WTC11 (cell line): ENCODE results near the gene BEX2. TPM values are rescaled to one million over a fixed set of nuclear protein-coding genes. Genes with fewer than 3 reads are reported as not detected.

Experiments
- ATAC-seq: fragments of 200-7000 bp; cut with Tn5 transposase; 2 replicates; pipeline ENCODE4 v1.10.0; 2021; ENCODE audit warnings: mild to moderate bottlenecking, moderate library complexity
- CTCF ChIA-PET: fragments of 300-600 bp; sonication (Branson Sonifier 250); formaldehyde crosslinking; loops from one replicate; lab custom pipeline; 2021; ENCODE audit warnings: antibody characterized with exemption; lab: Charles Lee
- POLR2A ChIA-PET: fragments of 350-600 bp; sonication (Branson Sonifier 250); formaldehyde crosslinking; loops from one replicate; lab custom pipeline; 2021; ENCODE audit warnings: antibody characterized with exemption; lab: Charles Lee
- DNase-seq: peaks from one replicate; pipeline ENCODE4 v3.0.0; 2021; ENCODE audit warnings: low spot score
- H3K27ac Mint-ChIP-seq: 2 replicates; pipeline ENCODE4 v1.8.0; 2021; ENCODE audit warnings: mixed read lengths
- H3K27me3 Mint-ChIP-seq: 2 replicates; pipeline ENCODE4 v1.8.0; 2021; ENCODE audit warnings: low read depth, mild to moderate bottlenecking, moderate library complexity, mixed read lengths
- H3K36me3 Mint-ChIP-seq: 2 replicates; pipeline ENCODE4 v1.8.0; 2021; ENCODE audit warnings: mixed read lengths
- H3K4me1 Mint-ChIP-seq: 2 replicates; pipeline ENCODE4 v1.8.0; 2022; ENCODE audit warnings: mixed read lengths
- H3K4me3 Mint-ChIP-seq: 2 replicates; pipeline ENCODE4 v1.8.0; 2021; ENCODE audit warnings: mild to moderate bottlenecking, moderate library complexity, mixed read lengths
- H3K9me3 Mint-ChIP-seq: 2 replicates; pipeline ENCODE4 v1.8.0; 2021; ENCODE audit warnings: mixed read lengths
- ELF4 ChIP-seq: sonication (generic); formaldehyde crosslinking; IDR thresholded peaks from 2 replicates; pipeline ENCODE4 v1.8.1; 2022; ENCODE audit warnings: low read depth, mild to moderate bottlenecking, moderate library complexity, missing genetic modification reagents
- ETV6 ChIP-seq: sonication (generic); formaldehyde crosslinking; IDR thresholded peaks from 2 replicates; pipeline ENCODE4 v1.8.1; 2022; ENCODE audit warnings: mild to moderate bottlenecking, missing genetic modification reagents
- FOXJ3 ChIP-seq: sonication (generic); formaldehyde crosslinking; IDR thresholded peaks from 2 replicates; pipeline ENCODE4 v1.9.0; 2021; ENCODE audit warnings: missing genetic modification reagents, mild to moderate bottlenecking, borderline replicate concordance
- IRF2 ChIP-seq: sonication (generic); formaldehyde crosslinking; IDR thresholded peaks from 2 replicates; pipeline ENCODE4 v1.8.0; 2022; ENCODE audit warnings: low read depth, missing genetic modification reagents, borderline replicate concordance
- NFATC4 ChIP-seq: fragments of 250-450 bp; sonication (Bioruptor Pico); IDR thresholded peaks from 2 replicates; pipeline ENCODE4 v1.9.0; 2021; ENCODE audit warnings: mild to moderate bottlenecking
- NFYB ChIP-seq: sonication (generic); formaldehyde crosslinking; conservative IDR thresholded peaks from 2 replicates; pipeline ENCODE4 v1.8.0; 2022; ENCODE audit warnings: low read depth, missing genetic modification reagents
- NR1H2 ChIP-seq: sonication (generic); formaldehyde crosslinking; IDR thresholded peaks from 2 replicates; pipeline ENCODE4 v1.9.0; 2021; ENCODE audit warnings: mild to moderate bottlenecking, moderate library complexity, missing genetic modification reagents
- NR2C2 ChIP-seq: sonication (generic); formaldehyde crosslinking; IDR thresholded peaks from 2 replicates; pipeline ENCODE4 v1.8.0; 2022; ENCODE audit warnings: mild to moderate bottlenecking, missing genetic modification reagents
- OVOL2 ChIP-seq: fragments of 250-450 bp; sonication (Bioruptor Pico); IDR thresholded peaks from 2 replicates; pipeline ENCODE4 v1.9.0; 2021; ENCODE audit warnings: mild to moderate bottlenecking, borderline replicate concordance
- PRRX2 ChIP-seq: fragments of 250-450 bp; sonication (Bioruptor Pico); IDR thresholded peaks from 2 replicates; pipeline ENCODE4 v1.8.0; 2021; ENCODE audit warnings: mild to moderate bottlenecking
- RELA ChIP-seq: sonication (generic); formaldehyde crosslinking; IDR thresholded peaks from 2 replicates; pipeline ENCODE4 v1.8.1; 2022; ENCODE audit warnings: missing genetic modification reagents, mild to moderate bottlenecking, borderline replicate concordance
- SP1 ChIP-seq: sonication (generic); formaldehyde crosslinking; conservative IDR thresholded peaks from 2 replicates; pipeline ENCODE4 v1.8.1; 2022; ENCODE audit warnings: missing genetic modification reagents
- TEAD1 ChIP-seq: sonication (generic); formaldehyde crosslinking; IDR thresholded peaks from 2 replicates; pipeline ENCODE4 v1.8.0; 2022; ENCODE audit warnings: mild to moderate bottlenecking, missing genetic modification reagents
- ZMAT4 ChIP-seq: fragments of 250-450 bp; sonication (Bioruptor Pico); IDR thresholded peaks from 2 replicates; pipeline ENCODE4 v1.9.0; 2021; ENCODE audit warnings: mild to moderate bottlenecking
- total RNA-seq: library from RNA; stranded (reverse); gene quantifications from 3 replicates; pipeline ENCODE4 v1.2.3, GENCODE V29; 2021
- TF ChIP-seq, protein P1 (sequence below): sonication (generic); formaldehyde crosslinking; IDR thresholded peaks from 2 replicates; pipeline ENCODE4 v1.8.1; 2022; ENCODE audit warnings: low read depth, mild to moderate bottlenecking, moderate library complexity, missing genetic modification reagents, borderline replicate concordance
- TF ChIP-seq, protein P2 (sequence below): sonication (generic); formaldehyde crosslinking; IDR thresholded peaks from 2 replicates; pipeline ENCODE4 v1.8.0; 2023; ENCODE audit warnings: missing genetic modification reagents
- TF ChIP-seq, protein P3 (sequence below): sonication (generic); formaldehyde crosslinking; conservative IDR thresholded peaks from 2 replicates; pipeline ENCODE4 v1.8.1; 2022; ENCODE audit warnings: mild to moderate bottlenecking, missing genetic modification reagents

The BEX2 gene
- total RNA-seq, 1 experiment from 2014 or later, result 30.6 TPM

GRCh38 chrX:103275947-103276567 is 34.7 kb downstream of the BEX2 start (continued):
- TF ChIP-seq ELF4 (CRISPR knock-in tag) (no peak), RELA (CRISPR knock-in tag) (no peak), ZMAT4 (no peak)

GRCh38 chrX:103274284-103274683 is 36.5 kb downstream of the BEX2 start:
- ChIA-PET POLR2A (no interaction called here), CTCF (no interaction called here)
- TF ChIP-seq OVOL2 (CRISPR knock-in tag), result no peak
- TF ChIP-seq, protein P1, sequence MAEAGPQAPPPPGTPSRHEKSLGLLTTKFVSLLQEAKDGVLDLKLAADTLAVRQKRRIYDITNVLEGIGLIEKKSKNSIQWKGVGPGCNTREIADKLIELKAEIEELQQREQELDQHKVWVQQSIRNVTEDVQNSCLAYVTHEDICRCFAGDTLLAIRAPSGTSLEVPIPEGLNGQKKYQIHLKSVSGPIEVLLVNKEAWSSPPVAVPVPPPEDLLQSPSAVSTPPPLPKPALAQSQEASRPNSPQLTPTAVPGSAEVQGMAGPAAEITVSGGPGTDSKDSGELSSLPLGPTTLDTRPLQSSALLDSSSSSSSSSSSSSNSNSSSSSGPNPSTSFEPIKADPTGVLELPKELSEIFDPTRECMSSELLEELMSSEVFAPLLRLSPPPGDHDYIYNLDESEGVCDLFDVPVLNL, result no peak
- no peak for TF ChIP-seq PRRX2
- TF ChIP-seq ETV6, result no peak
- no peak for TF ChIP-seq IRF2 (CRISPR knock-in tag)
- no peak for TF ChIP-seq TEAD1
- no peak for TF ChIP-seq FOXJ3 (CRISPR knock-in tag)
- no peak for TF ChIP-seq SP1 (CRISPR knock-in tag)
- no peak for TF ChIP-seq NR1H2
- no peak for TF ChIP-seq NFATC4
- TF ChIP-seq, protein P2, sequence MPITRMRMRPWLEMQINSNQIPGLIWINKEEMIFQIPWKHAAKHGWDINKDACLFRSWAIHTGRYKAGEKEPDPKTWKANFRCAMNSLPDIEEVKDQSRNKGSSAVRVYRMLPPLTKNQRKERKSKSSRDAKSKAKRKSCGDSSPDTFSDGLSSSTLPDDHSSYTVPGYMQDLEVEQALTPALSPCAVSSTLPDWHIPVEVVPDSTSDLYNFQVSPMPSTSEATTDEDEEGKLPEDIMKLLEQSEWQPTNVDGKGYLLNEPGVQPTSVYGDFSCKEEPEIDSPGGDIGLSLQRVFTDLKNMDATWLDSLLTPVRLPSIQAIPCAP, result no peak
- TF ChIP-seq, protein P3, sequence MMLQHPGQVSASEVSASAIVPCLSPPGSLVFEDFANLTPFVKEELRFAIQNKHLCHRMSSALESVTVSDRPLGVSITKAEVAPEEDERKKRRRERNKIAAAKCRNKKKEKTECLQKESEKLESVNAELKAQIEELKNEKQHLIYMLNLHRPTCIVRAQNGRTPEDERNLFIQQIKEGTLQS (CRISPR knock-in tag), result no peak
- TF ChIP-seq NFYB (CRISPR knock-in tag), result no peak
- TF ChIP-seq NR2C2, result no peak
- H3K36me3 Mint-ChIP-seq, result no peaks in the 10 kb centered on the region
- H3K27ac Mint-ChIP-seq, result no peak overlapping the region
- no peaks in the 10 kb centered on the region for H3K9me3 Mint-ChIP-seq
- H3K4me1 Mint-ChIP-seq, result peaks cover 17% of the 10 kb centered on the region
- ATAC-seq (no peak), DNase-seq (no peak)
- peaks cover 47% of the 10 kb centered on the region for H3K27me3 Mint-ChIP-seq
- H3K4me3 Mint-ChIP-seq, result no peak overlapping the region

Other genes with a start within 250 kb of the BEX2 start
- gene BEX1, start 246.8 kb downstream of the BEX2 start, total RNA-seq, result 45.2 to 49.3 TPM (median 46.8 TPM) in 3 replicates
- not detected in 3 replicates for gene NXF3, start 217.8 kb downstream of the BEX2 start, total RNA-seq
- gene BEX4, start 95.9 kb downstream of the BEX2 start, total RNA-seq, result 57.9 to 71.6 TPM (median 67.9 TPM) in 3 replicates
- gene TCEAL8, start 55.8 kb downstream of the BEX2 start, total RNA-seq, result 72.4 to 75.0 TPM (median 74.6 TPM) in 3 replicates
- 3.5 to 5.6 TPM (median 5.3 TPM) in 3 replicates for gene TCEAL5, start 34.2 kb downstream of the BEX2 start, total RNA-seq
- gene TCEAL7, start 19.2 kb upstream of the BEX2 start, total RNA-seq, result 5.6 to 7.7 TPM (median 7.2 TPM) in 3 replicates
- gene TCEAL9, start 45.5 kb upstream of the BEX2 start, total RNA-seq, result 30.4 to 35.0 TPM (median 30.7 TPM) in 3 replicates
- 263 to 292 TPM (median 277 TPM) in 3 replicates for gene BEX3, start 65.5 kb upstream of the BEX2 start, total RNA-seq
- gene RAB40A, start 208.5 kb upstream of the BEX2 start, total RNA-seq, result 0.17 to 0.48 TPM (median 0.23 TPM) in 3 replicates